Measurements from ENCODE around the gene GNRH2.

GRCh38 chr20:3021327-3021726, 22.1 kb upstream of the GNRH2 start:
- TF ChIP-seq EP300 (IDR thresholded peaks at IDR 0.05) (no peak), CTCF (IDR thresholded peaks at IDR 0.05) (no peak), POLR2A (IDR thresholded peaks at IDR 0.05) (no peak), POLR2AphosphoS5 (IDR thresholded peaks at IDR 0.05) (no peak)

Measured in gastroesophageal sphincter (tissue), 3 donors.